HepG2 (cell line): Measurements from ENCODE around the gene SMIM44. TPM values are rescaled to one million over a fixed set of nuclear protein-coding genes. Genes with fewer than 3 reads are reported as not detected.

Experiments
- AHDC1 ChIP-seq: sonication (generic); formaldehyde crosslinking; IDR thresholded peaks from 2 replicates; pipeline ENCODE4 v1.5.1; 2020; ENCODE audit warnings: mild to moderate bottlenecking, missing genetic modification reagents, borderline replicate concordance
- AHR ChIP-seq: IDR thresholded peaks from 2 replicates; pipeline ENCODE4 v1.6.1; 2018; ENCODE audit warnings: missing genetic modification reagents, missing compliant biosample characterization
- DNMT3B ChIP-seq: conservative IDR thresholded peaks from 2 replicates; pipeline ENCODE4 v1.6.1; 2016; ENCODE audit warnings: missing biosample characterization, control low read depth
- MYNN ChIP-seq: sonication (generic); formaldehyde crosslinking; IDR thresholded peaks from 2 replicates; pipeline ENCODE4 v1.4.0; 2020; ENCODE audit warnings: mild to moderate bottlenecking, low read depth, missing genetic modification reagents
- NFATC3 ChIP-seq: sonication (generic); formaldehyde crosslinking; IDR thresholded peaks from 2 replicates; pipeline ENCODE4 v1.5.1; 2020; ENCODE audit warnings: mild to moderate bottlenecking, missing genetic modification reagents
- NKX3-1 ChIP-seq: sonication (generic); formaldehyde crosslinking; IDR thresholded peaks from 2 replicates; pipeline ENCODE4 v1.5.0; 2020; ENCODE audit warnings: missing genetic modification reagents
- PLRG1 ChIP-seq: fragments of 450-650 bp; conservative IDR thresholded peaks from 2 replicates; pipeline ENCODE4 v1.6.1; 2016
- ZNF790 ChIP-seq: sonication (generic); formaldehyde crosslinking; IDR thresholded peaks from 2 replicates; pipeline ENCODE4 v1.8.0; 2022; ENCODE audit warnings: missing genetic modification reagents, mild to moderate bottlenecking, borderline replicate concordance
- ZSCAN12 ChIP-seq: sonication (generic); formaldehyde crosslinking; IDR thresholded peaks from 2 replicates; pipeline ENCODE4 v1.9.0; 2021; ENCODE audit warnings: mild to moderate bottlenecking, missing genetic modification reagents
- polyA plus RNA-seq, 8 experiments: library from polyadenylated mRNA; depleted of rRNA in 3 of 8; stranded (reverse) in 7 of 8; unstranded in 1 of 8; fragments of >200 nt; fragmentation: Illumina TruSeq in 4 of 8; extraction: Trizol in 4 of 8; gene quantifications; 2 replicates each; pipeline versions ENCODE4 v1.2.1 to v1.2.3, GENCODE V29; 2011 to 2016; ENCODE audit warnings: low read depth in 4 of 8, missing spikeins in 1 of 8, mixed read lengths in 1 of 8; ENCODE audit not compliant: insufficient read depth in 1 of 8
- total RNA-seq, 5 experiments: library from RNA; depleted of rRNA; stranded (reverse); fragments of >200 nt; fragmentation: Illumina TruSeq; extraction: Trizol; gene quantifications; 2 replicates each; pipeline ENCODE4 v1.2.3, GENCODE V29; 2016; ENCODE audit warnings: low read depth in 1 of 5
- TF ChIP-seq, protein P1 (sequence below): sonication (generic); formaldehyde crosslinking; IDR thresholded peaks from 2 replicates; pipeline ENCODE4 v1.5.1; 2020; ENCODE audit warnings: missing genetic modification reagents, mild to moderate bottlenecking, borderline replicate concordance
- TF ChIP-seq, protein P2 (sequence below): sonication (generic); IDR thresholded peaks from 2 replicates; pipeline ENCODE4 v1.6.1; 2016; ENCODE audit warnings: low read depth, borderline replicate concordance
- TF ChIP-seq, protein P3 (sequence below): sonication (generic); formaldehyde crosslinking; IDR thresholded peaks from 2 replicates; pipeline ENCODE4 v1.4.0; 2020; ENCODE audit warnings: missing genetic modification reagents
- TF ChIP-seq, protein P4 (sequence below): sonication (generic); formaldehyde crosslinking; IDR thresholded peaks from 2 replicates; pipeline ENCODE4 v1.4.0; 2020; ENCODE audit warnings: missing genetic modification reagents

Gene SMIM44
- total and polyA plus RNA-seq, 2 of the 13 experiments (the other 11 are each of a cell fraction or from before 2014, with no cell fraction given): not detected

DNA sequence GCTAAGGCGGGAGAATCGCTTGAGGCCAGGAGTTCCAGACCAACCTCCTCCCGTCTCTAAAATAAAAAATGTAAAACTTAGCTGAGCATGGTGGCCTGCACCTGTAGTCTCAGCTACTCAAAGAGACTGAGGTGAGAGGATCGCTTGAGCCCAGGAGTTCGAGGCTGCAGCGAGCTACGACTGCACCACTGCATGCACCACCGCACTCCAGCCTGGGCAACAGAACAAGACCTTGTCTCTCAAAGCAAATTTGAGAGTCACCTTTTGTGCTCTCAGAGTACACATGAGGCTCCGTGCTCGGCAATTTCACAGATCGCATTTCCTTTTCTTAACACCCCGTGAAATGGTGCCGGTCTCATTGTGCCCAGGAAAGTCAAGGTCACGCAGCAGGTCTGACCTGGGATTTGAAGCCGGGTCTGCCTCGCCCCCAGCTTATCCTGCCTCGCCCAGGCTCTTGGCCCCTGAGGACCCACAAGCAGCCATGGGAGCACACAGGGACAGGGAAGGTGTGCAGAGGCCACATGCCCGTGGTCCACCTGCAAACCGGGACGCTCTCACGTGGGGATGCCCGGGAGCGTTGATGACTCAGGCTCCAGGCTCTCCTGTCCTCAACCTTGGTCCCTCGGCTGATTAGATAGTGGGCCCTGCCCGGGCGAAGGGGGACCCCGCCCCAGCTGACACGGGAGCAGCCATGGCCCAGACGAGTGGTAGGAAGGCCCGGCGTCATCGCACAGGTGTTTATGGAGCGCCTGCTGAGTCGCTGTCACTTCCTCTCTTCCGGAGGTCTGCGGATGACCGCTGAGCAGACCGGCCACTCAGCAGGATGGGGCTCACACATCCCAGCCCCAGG lies 1.8 kb downstream of the SMIM44 start (continued):
- TF ChIP-seq, protein P1, sequence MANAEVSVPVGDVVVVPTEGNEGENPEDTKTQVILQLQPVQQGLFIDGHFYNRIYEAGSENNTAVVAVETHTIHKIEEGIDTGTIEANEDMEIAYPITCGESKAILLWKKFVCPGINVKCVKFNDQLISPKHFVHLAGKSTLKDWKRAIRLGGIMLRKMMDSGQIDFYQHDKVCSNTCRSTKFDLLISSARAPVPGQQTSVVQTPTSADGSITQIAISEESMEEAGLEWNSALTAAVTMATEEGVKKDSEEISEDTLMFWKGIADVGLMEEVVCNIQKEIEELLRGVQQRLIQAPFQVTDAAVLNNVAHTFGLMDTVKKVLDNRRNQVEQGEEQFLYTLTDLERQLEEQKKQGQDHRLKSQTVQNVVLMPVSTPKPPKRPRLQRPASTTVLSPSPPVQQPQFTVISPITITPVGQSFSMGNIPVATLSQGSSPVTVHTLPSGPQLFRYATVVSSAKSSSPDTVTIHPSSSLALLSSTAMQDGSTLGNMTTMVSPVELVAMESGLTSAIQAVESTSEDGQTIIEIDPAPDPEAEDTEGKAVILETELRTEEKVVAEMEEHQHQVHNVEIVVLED: peak; percentile 37; the same call in 1 of the 2 replicates
- peak; percentile 32; the same call in 1 of the 2 replicates for TF ChIP-seq NKX3-1 (CRISPR knock-in tag)
- peak; percentile 83; the same call in 1 of the 2 replicates for TF ChIP-seq AHR (CRISPR knock-in tag)
- TF ChIP-seq MYNN (CRISPR knock-in tag): no peak
- TF ChIP-seq, protein P2, sequence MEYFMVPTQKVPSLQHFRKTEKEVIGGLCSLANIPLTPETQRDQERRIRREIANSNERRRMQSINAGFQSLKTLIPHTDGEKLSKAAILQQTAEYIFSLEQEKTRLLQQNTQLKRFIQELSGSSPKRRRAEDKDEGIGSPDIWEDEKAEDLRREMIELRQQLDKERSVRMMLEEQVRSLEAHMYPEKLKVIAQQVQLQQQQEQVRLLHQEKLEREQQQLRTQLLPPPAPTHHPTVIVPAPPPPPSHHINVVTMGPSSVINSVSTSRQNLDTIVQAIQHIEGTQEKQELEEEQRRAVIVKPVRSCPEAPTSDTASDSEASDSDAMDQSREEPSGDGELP: peak; percentile 58; the same call in 1 of the 2 replicates
- TF ChIP-seq ZSCAN12 (CRISPR knock-in tag): peak; percentile 75; the same call in 1 of the 2 replicates
- TF ChIP-seq, protein P3, sequence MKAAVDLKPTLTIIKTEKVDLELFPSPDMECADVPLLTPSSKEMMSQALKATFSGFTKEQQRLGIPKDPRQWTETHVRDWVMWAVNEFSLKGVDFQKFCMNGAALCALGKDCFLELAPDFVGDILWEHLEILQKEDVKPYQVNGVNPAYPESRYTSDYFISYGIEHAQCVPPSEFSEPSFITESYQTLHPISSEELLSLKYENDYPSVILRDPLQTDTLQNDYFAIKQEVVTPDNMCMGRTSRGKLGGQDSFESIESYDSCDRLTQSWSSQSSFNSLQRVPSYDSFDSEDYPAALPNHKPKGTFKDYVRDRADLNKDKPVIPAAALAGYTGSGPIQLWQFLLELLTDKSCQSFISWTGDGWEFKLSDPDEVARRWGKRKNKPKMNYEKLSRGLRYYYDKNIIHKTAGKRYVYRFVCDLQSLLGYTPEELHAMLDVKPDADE: no peak
- no peak for TF ChIP-seq PLRG1
- peak; percentile 55; the same call in 1 of the 2 replicates for TF ChIP-seq NFATC3 (CRISPR knock-in tag)
- TF ChIP-seq DNMT3B (CRISPR knock-in tag): no peak
- TF ChIP-seq ZNF790: peak; percentile 96; the same call in 1 of the 2 replicates
- TF ChIP-seq, protein P4, sequence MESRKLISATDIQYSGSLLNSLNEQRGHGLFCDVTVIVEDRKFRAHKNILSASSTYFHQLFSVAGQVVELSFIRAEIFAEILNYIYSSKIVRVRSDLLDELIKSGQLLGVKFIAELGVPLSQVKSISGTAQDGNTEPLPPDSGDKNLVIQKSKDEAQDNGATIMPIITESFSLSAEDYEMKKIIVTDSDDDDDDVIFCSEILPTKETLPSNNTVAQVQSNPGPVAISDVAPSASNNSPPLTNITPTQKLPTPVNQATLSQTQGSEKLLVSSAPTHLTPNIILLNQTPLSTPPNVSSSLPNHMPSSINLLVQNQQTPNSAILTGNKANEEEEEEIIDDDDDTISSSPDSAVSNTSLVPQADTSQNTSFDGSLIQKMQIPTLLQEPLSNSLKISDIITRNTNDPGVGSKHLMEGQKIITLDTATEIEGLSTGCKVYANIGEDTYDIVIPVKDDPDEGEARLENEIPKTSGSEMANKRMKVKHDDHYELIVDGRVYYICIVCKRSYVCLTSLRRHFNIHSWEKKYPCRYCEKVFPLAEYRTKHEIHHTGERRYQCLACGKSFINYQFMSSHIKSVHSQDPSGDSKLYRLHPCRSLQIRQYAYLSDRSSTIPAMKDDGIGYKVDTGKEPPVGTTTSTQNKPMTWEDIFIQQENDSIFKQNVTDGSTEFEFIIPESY (CRISPR knock-in tag): 0 out of 2 replicates have a peak, but pooled peaks have one; percentile 37
- peak; percentile 59; the same call in 1 of the 2 replicates for TF ChIP-seq AHDC1
